GM21786 (cell line): Measurements from ENCODE around the gene SAMD4B.
"Not testable (repeated sequence)": the region's sequence is repeated elsewhere in the genome, so short reads cannot be mapped to it uniquely, and the experiment has no call there.

Experiments used
- ATAC-seq: cut with Tn5 transposase; IDR thresholded peaks from one replicate; pipeline ENCODE4 v1.9.1; 2021; ENCODE audit not compliant: unreplicated experiment

The SAMD4B gene

DNA sequence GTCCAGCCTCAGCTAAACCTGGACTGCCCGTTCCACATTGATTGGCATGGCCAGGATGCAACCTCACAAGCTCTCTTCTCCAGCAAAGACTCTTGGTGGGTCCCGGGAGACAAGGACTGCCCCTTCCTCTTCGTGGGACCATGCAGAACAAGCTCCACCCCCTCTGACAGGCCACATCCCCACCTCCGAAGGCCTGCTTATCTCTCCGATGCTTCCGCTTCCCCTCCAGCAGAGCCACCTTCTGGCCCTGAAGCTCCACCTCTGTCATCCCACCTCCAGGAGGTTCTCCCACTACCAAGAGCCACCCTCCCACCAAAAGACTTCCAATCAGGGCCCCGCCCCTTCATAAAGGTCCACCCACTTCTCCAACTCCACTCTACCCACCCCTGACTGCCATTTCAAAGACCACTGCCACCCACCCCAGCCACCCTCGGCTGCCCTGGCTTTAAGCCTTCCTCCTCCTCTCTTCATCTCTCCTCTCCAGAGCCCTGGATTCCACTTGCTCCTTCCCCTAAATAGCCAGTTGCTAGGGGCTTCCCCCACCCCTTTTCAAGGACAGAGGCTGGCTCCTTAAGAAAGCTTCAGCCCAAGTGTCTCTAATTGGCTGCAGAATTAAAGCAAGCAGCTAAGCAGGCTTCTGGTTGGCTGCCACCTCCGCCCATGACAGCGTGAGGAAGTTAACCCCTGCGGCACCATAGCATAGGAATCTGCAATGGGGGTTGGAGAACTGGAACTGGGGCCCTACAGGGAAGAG lies 31.5 kb upstream of the SAMD4B start:
- no peak for ATAC-seq

DNA sequence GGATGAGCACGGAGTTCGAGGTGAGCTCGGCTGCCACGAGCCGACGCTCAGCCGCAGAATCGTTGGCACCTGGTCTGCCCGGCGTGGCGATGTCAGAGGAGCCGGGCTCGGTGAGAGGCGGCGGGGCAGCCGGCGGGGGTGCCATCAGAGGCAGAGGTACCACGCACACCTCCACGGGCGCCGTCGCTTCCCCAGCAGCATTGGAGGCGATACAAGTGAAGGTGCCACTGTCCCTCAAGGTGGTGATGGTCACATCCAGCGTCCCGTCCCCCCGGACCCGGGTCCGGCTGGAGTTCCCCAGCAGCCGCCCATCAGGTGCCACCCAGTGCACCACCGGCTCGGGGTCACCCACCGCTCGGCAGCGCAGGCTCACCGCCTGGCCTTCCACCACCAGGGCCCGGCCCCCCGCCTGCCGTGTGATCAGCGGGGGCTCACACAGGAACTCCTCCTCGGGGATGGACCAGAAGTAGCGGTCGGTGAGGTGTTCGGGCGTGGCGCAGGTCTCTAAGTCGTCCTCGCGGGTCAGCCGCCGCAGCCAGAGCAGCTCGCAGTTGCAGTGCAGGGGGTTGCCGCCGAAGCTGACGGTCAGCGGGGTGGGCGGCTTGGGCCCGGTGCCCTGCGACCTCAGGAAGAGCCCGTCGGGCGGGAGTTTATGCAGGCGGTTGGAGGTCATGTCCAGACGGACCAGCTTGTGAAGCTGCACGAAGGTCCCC lies 28.0 kb upstream of the SAMD4B start:
- ATAC-seq = no peak

DNA sequence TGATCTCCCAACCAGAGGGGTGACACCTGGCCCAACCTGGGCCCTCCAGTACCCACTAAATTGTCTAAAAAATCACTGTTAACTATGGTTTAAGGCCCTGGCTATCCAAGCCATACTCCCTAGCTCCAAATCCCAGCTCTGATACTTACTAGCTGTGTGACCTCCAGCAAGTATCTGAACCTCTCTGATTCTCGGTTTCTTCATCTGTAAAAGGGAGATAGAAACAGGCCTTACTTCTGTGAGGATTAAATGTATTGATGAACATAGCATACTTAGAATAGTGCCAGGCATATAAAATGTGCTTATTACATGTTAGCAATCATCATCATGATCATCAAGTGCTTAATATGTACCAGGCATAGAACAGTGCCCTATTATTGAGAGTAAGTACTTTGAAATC lies 26.3 kb upstream of the SAMD4B start:
- no peak for ATAC-seq

DNA sequence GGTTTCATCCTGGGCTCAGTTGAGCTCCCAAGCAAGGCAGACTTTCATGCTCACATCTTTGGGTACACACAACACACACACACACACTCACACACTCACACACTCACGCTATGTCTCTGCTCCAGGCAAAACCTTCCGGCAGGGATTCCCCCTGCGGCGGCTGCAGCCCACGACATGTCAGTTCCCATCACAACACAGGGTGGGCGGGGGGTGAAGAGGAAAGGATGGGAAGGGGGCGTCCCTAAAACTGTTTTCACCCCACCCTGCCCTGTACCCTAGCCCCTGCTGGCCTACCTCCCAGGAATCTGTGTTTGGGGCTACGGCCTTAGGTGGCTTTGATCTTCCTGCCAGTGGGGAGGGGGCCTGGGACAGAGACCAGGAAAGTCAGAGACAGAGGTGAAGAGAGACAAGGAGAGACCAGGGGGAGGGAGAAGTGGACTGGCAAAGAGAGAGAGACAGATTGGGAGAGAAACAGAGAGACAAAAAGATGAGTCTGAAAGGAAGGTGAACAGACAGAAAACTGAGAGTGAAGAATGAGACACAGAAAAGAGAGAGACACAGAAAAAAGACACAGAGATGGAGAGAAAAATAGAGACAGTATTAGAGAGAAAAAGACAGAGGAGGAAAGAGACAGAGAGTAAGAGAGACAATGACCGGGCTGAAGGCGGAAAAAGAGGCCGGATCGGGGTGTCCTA lies 25.4 kb upstream of the SAMD4B start:
- ATAC-seq = no peak

DNA sequence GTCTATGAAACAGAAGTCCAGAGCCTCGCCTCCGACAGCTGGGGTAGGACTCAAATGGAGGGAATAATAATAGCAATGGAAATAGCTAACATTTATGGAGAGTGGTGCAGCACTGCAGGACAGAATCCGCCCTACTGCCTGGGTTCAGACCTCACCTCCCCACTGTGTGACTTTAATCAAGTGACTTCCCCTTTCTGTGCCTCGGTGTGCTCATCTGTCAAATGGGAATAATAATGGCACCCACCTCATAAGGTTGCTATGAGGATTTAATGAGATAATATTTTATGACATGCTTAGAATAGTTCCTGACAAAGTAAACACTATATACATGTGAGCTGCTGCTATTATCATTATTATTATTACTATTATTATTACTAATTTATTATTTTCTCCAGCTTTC lies 24.7 kb upstream of the SAMD4B start:
- ATAC-seq = no peak

DNA sequence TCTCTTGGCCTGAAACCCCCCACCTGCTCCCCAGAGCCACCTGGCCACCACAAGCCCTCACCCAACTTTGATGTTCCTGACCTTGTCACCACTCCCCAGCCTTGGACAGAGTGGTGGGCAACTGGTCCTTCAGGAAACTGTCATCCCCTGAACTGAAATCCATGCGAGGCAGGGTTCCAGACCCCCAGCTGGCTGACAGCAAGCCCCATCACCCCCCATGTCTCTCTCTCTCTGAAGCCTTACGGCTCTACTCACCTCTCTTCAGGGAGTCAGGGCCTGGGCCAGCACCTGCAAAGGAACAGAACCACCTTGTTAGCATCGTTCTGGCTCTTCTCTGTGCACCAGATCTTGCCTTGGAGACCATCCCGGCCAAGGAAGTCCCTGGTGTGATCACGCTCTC lies 24.1 kb upstream of the SAMD4B start:
- ATAC-seq = no peak

DNA sequence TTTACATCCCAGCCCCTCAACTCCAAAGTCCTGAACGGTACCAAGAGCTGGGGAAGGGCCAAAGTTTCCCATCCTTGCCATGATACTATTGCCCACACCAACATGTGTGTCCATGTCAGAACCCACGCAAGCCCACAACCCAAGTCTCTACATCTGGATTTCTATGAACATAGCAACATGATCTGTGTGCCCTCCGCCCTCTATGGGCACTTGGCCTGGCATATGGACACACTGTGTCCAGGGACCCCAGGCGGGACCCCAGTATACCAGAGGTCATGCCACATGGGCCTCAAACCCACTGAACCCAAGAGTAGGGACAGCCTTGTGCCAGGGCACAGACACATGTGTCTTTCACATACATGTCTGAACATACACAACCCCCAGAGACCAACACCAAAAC lies 23.5 kb upstream of the SAMD4B start:
- ATAC-seq = no peak

DNA sequence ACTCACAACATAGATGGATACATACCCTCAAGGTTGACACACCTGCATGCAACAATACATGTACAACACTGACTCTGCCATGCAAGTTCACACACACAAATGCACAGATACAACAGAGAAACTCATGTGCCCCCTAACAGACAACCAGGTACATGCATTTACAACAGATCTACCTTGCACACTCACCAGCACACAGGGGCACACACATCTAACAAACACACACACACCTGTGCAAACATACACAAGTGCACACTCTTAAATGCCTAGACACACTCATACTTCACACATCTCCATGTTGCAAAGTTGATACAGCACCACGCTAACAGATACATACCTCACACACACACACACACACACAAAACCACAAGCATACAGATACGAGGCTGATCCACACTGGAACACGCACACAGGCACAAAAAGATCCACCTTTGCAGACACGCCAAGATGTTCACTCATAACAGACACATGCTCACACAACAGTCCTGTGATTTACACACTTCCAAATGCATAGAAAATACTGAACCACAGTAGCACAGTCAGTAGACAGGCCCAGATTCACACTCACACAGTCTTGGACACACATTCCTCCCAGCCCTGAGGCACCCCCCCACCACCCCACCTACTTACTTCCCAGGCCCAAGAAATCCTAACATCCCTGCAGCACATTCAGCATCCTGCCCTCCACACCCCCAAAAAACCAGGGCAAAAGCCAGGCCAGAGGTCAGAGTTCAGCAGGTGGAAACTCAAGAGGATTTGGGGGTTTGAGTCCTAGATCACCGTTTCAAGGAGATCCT lies 22.9 kb upstream of the SAMD4B start:
- no peak for ATAC-seq

DNA sequence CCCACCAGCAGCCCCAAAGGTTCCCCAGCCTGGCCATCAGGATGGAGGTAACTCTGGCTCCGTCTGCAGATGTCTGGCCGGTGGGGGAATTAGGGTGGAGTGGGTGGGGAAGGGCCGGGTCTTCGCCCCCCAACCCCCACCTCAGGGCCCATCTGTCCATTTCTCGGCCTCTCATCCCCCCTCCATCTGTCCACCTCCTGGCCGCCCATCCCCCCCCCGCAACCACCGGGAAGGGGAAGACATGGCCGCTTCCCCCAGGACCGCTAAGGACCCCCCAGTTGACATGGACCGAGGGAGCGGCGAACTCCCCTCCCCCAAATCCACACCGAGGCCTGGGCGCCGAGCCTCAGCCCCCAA lies 22.4 kb upstream of the SAMD4B start:
- no peak for ATAC-seq

DNA sequence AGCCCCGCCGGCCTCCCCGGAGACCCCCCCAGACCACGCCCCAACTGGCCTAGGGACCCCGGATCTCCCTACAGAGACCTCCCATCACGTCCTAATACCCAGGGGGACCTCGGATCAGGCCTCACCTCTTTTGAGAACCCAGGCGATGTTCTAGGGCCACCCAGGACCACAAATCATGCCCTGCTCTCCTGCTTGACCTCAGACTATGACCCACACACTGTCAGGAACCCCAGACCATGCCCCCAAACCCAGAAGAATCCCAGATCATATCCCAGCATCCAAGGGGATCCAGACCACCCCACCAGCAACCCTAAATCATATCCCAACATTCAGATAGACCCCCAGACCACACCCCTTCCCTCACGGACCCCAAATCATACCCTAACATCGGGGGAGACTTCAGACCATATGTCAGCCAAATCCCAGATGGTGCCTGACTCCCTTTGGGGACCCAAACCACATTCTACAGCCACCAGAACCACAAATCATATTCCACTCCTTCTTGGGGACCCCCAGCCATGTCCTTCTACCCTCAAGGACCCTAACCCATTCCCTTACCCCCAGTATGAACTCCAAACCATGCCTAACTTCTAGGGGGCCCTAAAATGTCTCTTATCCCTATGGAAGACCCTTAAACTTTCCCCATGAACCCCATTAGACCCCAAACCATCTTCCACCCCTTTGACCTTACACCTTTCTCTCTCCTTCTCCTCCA lies 20.9 kb upstream of the SAMD4B start:
- ATAC-seq = no peak

DNA sequence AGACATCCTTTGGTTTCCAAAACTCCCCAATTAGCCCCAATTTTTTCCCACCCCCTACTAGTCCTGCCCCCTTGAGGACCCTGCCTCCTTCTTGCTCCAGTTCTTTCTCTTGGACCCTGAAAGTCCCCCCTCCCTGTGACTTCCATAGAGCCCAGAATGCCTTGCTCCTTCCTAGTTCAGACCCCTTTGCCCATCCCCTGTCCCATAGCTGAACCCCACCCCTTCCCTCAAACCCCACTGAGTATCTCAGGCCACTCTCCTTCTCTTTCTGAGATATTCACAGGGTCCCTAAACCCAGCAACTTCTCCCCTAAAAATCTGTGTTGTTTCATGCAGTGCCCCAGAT lies 20.4 kb upstream of the SAMD4B start:
- ATAC-seq = no peak

DNA sequence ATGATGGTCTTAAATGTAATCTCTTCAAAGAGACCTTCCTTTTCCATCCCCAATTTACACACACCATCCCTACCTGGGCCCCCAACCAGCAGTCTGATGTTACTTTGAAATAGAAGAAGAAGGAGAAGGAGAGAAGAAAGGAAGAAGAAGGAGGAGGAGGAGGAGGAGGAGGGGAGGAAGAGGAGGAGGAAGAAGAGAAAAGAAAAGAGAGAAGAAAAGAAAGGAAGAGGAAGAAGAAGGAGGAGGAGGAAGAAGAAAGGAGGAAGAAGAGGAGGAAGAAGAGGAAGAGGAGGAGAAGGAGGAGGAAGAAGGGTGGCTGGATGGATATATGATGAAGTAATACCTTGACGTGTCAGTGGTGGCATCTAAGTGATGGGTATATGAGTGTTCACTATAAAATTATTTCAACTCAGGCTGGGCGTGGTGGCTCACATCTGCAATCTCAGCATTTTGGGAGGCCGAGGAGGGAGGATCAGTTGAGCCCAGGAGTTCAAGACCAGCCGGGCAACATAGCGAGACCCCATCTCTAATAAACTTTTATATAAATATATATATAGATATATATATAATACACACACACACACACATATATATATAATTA lies 17.9 kb upstream of the SAMD4B start:
- no peak for ATAC-seq

DNA sequence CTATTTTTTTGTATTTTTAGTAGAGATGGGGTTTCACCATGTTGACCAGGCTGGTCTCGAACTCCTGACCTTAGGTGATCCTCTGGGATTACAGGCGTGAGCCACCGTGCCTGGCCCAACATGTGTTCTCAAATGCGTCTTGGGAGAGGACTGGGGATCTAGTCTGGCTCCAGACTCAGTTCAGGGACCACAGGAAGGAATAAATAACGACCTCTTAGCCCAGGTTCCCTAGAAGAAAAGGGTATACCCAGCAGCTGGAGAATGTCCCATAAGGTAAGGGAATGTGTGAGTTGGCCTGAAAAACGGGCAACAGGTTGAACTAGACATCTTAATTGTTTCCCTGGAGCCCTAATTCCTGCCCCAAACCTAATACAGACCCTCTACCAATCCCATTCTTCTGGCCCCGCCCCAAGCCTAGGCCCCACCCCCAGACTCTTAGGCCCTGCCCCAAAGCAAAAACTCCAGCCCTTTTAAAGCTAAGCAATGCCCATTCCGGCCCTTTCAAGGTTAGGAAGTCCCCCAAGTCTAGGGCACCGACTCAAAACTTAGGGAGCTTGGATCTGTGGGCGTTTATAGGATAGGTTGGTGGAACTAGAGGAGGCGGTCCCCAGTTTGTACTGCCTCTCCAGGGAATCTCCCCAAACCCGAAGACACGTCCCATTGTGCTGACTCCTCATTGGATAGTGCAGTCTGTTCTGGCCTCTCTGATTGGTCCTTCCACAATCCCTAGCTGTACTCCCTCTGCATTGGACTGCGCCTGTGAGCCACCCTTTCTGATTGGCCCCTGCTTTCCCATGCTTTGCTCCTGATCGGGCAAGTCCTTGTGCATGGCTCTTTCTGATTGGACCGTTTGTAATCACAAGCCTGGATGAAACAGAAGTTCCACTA lies 16.2 kb upstream of the SAMD4B start:
- no peak for ATAC-seq

DNA sequence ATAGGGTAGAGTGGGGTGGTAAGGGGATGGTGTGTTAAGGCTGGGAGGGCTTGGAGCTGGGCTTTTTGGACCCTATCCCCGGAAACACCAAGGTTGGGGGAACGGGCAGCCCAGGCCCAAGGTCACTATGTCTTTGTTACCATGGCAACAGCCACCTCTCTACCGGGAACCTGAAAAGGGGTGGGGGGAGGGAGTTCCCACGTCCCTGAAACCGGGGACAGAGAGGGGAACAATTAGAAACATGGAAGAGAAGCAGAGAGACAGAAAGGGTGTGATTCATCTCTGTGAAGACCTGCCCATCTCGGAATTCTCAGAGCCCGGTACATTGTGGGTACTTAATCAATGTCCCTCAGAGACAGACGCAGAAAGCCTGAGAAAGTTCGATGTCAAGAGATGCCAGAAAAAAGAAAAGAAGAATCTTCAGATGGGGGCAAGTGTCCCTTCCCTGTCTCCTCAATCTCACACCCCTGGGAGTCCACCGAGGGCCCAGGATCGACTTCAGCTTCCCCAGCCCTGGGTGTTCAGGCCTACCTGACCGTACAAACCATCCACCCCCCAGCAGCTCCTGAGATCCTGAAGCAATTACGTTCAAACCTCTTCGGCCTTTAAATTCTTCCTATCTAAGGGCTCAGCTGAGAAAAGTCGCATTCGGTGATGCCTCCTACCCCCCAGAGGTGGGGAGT lies 14.7 kb upstream of the SAMD4B start:
- ATAC-seq = no peak

DNA sequence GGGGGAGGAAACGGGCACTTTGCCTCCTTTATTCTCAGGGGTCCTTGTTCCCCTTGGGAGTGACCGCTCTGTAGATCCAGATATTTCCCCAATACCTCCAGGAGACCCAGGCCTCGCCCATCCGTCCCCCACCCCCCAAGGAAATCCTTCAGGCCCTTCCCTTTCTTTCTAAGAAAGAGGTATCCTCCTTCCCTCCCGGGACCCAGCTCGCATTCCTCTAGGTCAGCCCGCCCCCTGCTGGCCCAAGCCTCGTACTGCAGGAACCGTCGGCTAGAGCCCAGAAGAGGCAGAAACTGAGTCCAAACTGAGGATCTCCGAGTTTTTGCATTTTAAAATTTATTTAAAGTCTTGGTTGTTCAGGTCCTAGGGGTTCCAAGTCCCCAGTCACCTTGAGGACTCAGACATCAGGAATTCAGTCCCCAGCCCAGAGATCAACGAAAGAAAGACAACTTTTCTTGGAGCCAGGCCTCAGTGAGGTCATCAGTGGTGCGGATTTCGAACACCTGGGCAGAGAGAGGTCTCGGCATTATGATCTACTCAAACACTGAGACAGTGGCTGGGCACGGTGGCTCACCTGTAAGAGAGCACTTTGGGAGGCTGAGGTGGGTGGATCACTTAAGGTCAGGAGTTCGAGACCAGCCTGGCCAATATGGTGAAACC lies 14.0 kb upstream of the SAMD4B start:
- no peak for ATAC-seq

DNA sequence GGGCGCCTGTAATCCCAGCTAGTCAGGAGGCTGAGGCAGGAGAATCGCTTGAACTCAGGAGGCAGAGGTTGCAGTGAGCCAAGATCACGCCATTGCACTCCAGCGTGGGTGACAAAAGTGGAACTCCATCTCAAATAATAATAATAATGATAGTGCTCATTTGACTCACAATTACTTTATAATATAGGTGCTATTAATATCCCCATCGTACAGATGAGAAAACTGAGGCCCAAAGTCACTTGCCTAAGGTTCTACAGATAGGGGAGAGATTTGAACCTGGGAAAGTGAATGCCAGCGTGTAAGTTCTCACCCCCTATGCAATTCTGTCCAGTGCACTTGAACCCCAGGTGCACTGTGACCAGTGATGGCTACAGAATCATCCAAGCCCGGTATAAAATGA lies 12.3 kb upstream of the SAMD4B start:
- no peak for ATAC-seq

DNA sequence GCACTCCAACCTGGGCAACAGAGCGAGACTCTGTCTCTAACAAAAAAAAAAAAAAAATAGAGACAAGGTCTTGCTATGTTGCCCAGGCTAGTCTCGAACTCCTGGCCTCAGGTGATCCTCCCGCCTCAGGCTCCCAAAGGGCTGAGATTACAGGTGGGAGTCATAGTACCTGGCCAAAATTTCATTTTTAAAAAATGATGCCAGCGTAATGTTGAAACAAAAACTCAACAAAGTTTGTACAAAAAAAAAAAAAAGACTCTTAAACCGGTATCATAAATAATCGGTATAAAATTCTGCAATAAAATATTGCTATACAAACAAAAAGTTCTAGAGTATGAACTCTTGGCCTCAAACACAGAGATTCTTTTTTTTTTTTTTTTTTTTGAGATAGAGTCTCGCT lies 9.9 kb upstream of the SAMD4B start:
- no peak for ATAC-seq

DNA sequence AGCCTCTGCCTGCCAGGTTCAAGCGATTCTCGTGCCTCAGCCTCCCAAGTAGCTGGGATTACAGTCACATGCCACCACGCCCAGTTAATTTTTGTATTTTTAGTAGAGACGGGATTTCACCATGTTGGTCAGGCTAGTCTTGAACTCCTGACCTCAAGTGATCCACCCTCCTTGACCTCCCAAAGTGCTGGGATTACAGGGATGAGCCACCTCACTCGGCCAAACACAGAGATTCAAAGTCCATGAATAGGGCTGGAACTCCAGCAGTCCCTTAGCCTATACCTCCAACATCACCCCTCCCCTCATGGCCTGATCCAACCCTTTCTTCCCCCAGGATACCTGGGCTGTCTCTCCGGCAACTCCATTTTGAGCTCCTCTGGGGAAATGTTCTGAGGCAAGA lies 9.5 kb upstream of the SAMD4B start:
- ATAC-seq = not testable (repeated sequence)
